GM21717 (cell line): ENCODE data around the gene RNF175.

Experiments
- ATAC-seq: cut with Tn5 transposase; IDR thresholded peaks from one replicate; pipeline ENCODE4 v1.9.1; 2021; ENCODE audit warnings: mild to moderate bottlenecking, moderate library complexity; ENCODE audit not compliant: unreplicated experiment

RNF175 gene

DNA sequence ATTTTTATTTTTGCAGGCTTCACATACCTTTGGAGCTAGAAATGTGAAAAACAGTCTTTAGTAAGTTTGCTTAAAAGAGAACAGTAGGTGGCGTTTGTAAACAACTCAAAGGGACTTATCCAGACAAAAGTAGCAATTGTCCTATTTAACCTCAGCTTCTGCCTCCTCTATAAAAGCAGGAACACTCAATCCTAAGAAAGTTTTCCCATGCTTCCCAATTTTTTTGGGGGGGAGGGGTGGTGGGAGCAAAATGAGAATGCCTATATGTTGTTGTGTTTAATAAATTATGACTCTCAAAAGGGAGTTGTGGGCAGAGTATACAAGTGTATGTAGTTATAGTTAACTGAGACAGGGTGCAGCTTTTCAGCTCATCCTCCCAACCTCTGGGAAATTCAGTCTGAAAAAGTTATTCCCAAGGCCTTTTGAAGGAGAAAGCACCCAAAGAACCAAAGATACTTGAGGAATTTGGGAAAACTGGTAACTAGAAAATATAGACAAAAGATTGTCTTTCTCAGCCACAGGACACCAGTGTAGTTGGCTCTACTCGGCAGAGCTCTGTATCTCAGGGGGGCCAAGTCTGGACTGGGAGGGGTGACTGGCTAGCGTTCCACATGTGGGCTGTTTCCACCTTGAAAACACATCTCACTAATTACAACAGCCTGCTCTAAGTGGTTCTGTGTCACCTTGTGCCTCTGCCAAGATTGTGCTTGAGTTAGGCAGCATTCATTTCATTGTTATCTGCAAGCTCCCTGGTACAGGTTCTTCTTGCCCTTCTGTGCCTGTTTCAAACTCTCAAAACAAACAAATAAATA is 26.3 kb upstream of the RNF175 start:
- ATAC-seq: no peak

GRCh38 chr4:153784166-153784699 is 24.4 kb upstream of the RNF175 start:
- ATAC-seq: no peak

DNA sequence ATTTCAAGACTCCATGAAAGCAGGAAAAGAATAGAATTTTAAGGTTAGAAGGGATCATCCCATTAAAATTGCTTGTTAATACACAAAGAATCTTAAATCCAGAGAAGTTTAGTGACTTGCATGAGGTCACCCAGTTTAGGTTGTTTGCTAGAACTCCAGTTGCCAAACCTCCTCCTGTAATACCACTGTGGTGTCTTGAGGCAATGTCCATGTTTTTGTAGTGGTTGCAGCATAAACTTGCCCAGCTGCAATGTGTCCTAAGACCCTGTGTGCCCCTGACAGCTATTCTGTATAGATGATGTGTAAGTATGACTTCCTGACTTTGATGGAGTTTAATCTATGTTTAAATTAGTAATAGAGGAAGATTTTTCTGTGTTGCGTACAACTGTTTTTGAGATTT is 22.8 kb upstream of the RNF175 start:
- no peak for ATAC-seq

DNA sequence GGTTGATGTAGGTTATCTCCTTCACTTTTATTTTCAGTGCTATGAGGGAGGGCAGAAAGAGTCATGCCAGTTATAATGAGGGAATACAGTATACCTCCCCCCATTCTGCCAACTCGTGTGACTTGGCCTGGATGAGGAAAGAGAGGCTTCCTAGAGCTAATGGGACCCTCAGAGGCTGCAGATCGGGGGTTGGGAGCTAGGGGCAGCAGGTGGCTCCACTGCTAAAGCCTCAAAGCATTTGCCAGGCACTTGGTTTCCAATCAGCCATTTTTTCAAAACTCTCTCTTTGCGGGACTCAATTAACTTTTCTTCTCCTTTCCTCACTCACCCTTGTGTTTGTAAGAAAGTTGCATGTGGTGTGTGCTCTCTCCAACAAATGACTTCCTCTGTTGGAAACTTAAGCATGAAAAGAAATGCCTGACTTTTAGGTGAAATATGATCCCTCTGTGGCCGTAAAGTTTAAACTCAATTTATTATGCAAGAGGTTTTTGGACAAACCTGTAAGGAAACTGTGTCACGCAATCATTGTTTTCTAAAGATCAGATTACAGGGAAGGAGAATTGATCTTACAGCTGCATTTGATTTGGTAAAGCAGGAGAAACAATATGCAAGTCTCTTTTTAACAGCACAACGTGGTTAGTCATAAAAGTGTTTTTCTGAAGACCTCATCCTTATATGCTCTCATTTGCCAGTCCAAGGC is 22.0 kb upstream of the RNF175 start:
- ATAC-seq: no peak

DNA sequence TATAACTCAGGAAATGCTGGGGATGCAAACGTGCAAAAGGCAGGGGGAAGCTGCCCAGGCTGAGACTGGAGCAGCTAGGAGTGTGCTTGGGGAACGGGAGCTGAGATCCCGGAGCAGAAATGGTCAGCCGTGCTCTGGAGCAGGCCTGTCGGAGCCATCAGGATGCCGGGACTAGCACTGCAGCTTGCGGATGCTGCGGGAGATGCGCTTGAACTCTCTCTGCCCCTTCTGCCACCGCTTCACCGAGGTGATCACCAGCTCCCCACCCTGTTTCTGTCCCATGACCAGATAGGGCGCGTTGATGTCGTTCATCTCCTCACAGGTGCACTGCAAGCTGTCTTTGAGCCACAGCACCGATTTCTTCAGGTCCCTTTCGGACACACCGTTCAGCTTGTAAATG is 21.5 kb upstream of the RNF175 start:
- no peak for ATAC-seq

DNA sequence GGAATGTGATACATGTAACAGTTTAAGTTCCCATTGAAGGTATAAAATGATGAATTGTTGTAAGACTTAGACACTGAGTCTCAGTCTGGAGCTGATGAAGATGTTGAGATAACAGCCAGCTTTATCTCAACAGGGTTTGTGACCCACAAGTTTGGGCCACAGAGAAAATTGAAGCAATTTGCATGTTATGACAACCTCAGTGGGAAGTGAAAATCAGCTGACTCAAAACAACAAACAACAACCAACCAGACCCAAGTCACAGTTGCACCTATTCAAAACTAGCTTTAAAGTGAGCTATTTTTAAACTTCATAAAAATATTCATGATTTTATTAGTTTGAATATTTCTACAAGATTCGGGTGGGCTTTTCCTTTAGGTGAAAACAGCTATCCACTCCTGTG is 21.1 kb upstream of the RNF175 start:
- peak; percentile 79 for ATAC-seq

DNA sequence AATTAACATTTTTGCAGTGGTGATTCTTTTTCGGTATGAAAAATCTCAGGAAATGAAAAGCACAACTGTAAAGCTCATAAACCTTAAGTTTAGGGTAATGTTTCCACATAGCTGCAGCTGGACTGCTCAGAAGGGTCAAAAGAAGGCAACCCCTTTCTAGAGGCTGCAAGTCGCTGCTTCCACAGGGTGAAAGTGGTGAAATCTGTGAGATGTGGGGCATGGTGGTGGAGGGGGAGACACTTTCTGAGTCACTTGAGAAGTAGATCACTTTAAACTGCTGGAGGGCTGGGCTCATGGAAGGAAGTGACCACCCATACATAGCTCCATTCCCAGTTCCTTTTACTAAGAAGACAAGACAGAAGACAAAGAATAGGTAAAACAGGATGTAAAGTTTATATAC is 20.4 kb upstream of the RNF175 start:
- ATAC-seq: no peak

DNA sequence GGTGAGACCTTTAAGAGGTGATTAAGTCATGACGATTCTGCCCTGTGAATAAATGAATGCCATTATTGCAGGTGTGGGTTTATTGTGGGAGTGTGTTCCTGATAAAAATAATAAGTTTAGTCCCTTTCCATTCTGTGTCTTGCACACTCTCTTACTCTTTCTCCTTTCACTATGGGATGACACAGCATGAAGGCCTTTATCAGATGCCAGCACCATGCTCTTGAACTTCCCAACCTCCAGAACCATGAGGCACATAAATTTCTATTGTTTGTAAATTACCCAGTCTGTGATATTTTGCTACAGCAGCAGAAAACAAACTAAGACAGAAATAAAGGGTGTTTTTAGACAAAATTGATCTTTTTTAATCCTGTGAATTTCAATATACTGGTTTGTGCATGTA is 18.6 kb upstream of the RNF175 start:
- ATAC-seq: no peak

- no peak for ATAC-seq
Observed at GRCh38 chr4:153777421-153777820, 17.6 kb upstream of the RNF175 start.

DNA sequence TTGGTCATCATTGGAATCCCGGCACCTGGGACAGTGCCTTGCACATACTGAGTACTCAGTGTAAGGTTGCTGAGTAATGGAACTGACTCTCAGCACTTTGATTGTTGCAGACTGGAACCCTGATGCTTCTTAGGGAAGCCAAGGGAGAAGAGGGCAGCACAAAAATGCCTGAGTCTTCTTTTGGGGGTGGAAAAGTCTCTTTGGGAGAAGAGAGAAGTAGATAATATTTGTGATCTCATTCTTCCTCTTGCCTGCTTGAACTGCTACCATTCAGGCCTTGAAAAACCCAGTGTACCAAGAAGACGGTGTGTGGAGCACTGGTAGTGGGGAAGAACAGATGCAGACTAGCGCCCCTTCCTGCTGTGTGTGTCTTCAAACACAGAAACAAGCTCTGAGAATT is 16.8 kb upstream of the RNF175 start:
- ATAC-seq: no peak

DNA sequence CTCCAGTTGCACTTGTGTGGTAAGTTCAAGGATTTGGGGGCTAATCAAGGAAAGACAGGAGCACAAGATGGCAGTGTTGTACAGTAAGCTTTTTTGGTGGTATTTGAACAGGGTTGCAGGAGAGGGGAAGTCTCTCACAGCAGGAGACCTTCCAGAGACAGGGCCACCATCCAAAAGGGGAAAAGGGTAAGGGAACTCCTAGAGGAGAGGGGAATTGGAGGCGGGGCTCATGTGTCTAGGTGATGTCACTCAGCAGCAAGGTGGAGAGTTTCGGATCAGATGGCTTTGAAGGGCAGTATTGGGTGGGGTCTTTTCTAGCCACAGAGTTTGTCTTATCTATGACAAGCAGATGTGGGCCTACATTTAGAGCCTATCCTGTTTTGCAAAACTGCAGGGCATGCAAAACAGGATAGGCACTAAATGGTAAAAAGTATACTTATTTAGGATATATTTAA is 13.4 kb upstream of the RNF175 start:
- no peak for ATAC-seq

DNA sequence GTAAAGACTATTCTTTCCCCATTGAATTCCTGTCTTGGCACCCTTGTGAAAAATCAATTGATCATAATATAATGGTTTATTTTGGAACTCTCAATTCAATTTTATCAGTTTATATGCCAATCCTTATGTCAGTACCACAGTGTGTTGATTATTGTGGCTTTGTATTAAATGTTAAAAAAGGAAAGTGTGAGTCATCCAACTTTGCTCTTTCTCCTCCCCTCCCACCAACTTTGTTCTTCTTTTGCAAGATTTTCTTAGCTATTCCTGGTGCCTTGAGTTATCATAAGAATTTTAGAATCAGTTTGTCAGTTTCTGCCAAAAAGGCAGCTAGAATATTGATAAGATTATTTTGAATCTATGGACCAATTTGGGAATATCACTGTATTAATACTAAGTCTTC is 11.2 kb upstream of the RNF175 start:
- no peak for ATAC-seq

DNA sequence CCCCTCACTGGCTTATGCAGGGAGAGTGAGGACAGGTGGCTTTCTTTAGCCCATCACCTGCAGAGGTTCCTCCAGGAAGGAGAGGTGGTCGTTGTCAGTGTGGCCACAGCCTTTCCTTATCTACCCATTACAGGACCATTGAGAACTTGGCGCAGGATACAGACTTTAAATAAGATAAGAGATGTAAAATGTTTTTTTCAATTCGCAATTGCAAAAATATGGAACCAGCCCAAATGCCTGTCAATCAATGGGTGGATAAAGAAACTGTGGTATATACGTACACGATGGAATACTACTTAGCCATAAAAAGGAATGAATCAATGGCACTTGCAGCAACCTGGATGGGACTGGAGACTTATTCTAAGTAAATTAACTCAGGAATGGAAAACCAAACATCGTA is 6.9 kb upstream of the RNF175 start:
- ATAC-seq: no peak

DNA sequence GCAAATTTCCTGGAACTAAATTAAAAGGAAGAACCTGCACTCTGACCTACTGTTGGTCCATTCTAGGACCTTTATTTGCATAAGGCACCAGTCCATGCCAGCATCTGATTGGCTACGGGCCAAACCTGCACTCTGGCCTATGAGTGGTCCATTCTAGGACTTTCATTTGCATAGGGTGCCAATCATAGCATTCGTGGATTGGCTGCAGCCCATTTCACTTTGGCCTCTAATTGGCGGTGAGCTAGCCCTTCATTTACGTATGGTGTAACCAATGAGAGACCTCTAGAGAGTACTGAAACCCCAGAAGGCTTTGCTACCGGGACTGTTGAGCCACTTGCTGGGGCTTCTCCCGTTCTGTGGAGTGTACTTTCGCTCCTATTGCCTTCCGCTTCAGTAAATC is 6.1 kb upstream of the RNF175 start:
- ATAC-seq: no peak

GRCh38 chr4:153764601-153765368 is 5.0 kb upstream of the RNF175 start:
- no peak for ATAC-seq

GRCh38 chr4:153763404-153763803 is 3.6 kb upstream of the RNF175 start:
- ATAC-seq: no peak

DNA sequence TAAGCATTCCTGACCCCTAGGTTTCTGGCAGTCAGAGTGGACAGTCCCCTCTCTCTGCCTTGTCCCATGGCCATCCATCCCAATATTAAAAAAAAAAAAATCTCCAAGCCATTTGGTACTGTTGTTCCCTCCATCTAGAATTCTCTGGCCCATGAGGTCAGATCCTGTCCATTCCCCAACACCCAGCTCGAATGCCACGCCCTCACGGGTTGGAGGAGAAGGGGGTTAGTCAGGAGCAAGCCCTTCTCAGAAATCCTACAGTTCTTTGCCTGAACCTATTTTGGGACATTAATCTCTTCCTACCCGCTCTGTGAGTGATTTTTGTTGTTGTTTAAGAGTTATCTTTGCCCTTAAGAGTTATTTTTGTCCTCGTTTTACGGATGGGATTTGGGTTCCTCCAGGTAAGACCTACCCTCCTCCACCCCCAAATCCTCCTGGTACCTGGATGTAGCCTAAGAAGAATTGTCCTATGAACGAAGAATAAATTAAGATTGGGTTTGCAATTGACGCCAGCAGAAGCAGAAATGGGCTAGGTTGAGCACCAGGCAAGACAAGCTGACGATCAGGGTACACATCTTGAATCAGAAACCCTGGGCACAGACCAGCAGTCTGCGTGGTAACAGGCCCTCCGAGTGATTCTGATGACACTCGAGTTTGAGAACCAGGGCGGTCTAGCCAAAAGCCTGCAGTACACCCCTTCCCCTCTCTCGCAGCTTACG is 977 bp downstream of the RNF175 start:
- no peak for ATAC-seq

GRCh38 chr4:153758136-153758535 is 1.7 kb downstream of the RNF175 start:
- ATAC-seq: no peak

- no peak for ATAC-seq
Observed at GRCh38 chr4:153757407-153757806, 2.4 kb downstream of the RNF175 start.

DNA sequence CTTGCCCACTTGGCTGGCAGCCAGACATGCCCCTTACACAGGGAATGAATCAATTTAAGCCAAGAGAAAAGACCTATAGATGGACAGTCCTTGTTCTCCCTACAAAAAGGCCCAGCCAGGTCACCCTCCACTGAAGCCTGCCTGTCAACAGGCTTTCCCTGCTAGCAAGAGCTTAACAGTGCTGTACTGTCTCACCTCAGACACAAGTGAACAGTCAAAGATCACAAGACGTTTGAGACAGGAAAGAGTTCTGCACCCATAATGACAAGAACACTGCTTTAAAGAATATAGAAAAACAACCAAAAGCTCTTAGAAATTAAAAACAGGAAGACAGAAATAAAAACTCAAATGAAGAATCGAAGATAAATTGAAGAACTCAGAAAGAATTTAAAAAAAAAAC is 4.6 kb downstream of the RNF175 start:
- no peak for ATAC-seq
